HG02973 (cell line): ENCODE measurements around the gene BTBD7.

Experiments
- ATAC-seq: cut with Tn5 transposase; IDR thresholded peaks from one replicate; pipeline ENCODE4 v1.9.1; 2021; ENCODE audit warnings: moderate library complexity; ENCODE audit not compliant: unreplicated experiment

BTBD7 gene

GRCh38 chr14:93200553-93200952, 132.3 kb downstream of the BTBD7 start:
- ATAC-seq: no peak

- no peak for ATAC-seq
Observed at GRCh38 chr14:93199031-93199430, 133.8 kb downstream of the BTBD7 start.

- no peak for ATAC-seq
Observed at GRCh38 chr14:93195316-93195999, 137.4 kb downstream of the BTBD7 start.
